ENCODE data around the gene MICU1. TPM values are rescaled to one million over a fixed set of nuclear protein-coding genes. Genes with fewer than 3 reads are reported as not detected.

Gene MICU1
- total and polyA plus RNA-seq, 10 of the 15 experiments (the other 5 are each of a cell fraction or from before 2014, with no cell fraction given), result 18.2 to 36.4 (median 22.2) TPM

- no peaks in the 10 kb centered on the region for H3K27me3 ChIP-seq (replicated peaks in 1 of 2; ENCODE audit: control insufficient read depth in 2 of 2, insufficient read depth in 2 of 2, low read length in 1 of 2)
- ATAC-seq, result no peak
- CTCF ChIA-PET, result interaction anchor here (1.0 to 1.4 kb wide), 2 partner anchors 263 to 445 kb away, joined by 3 to 4 read pairs; no protein-coding TSS in a partner anchor
- H3K4me1 ChIP-seq (ENCODE audit: control insufficient read depth, insufficient read depth, low read length), result no peaks in the 10 kb centered on the region
- SMC1A ChIA-PET (ENCODE audit: uncharacterized antibody, unreplicated experiment), result no interaction called here
- FAIRE-seq, result no peak
- no peak overlapping the region for H3K27ac ChIP-seq (ENCODE audit: control insufficient read depth, insufficient read depth)
- H3K9ac ChIP-seq (ENCODE audit: control insufficient read depth, insufficient read depth, low read length), result no peak overlapping the region
- no peak for TF ChIP-seq ZNF274 (IDR thresholded peaks at IDR 0.05; ENCODE audit: insufficient read depth, insufficient read length)
- no peak for TF ChIP-seq BMI1 (IDR thresholded peaks at IDR 0.05; ENCODE audit: borderline replicate concordance)
- TF ChIP-seq ATF7 (IDR thresholded peaks at IDR 0.05; ENCODE audit: low read depth), result no peak
- TF ChIP-seq HDAC2 (IDR thresholded peaks at IDR 0.05), result no peak
- no peak for TF ChIP-seq IRF4 (IDR thresholded peaks at IDR 0.05; ENCODE audit: low read depth, low read length)
- no peak for TF ChIP-seq WRNIP1 (IDR thresholded peaks at IDR 0.05; ENCODE audit: borderline replicate concordance, low read depth, low read length)
- TF ChIP-seq MLLT1 (IDR thresholded peaks at IDR 0.05), result no peak
- no peak for DNase-seq (ENCODE audit: low read depth, low spot score)
- intact Hi-C loops (cut with micrococcal nuclease; ENCODE audit: unreplicated experiment), result no loop called here
- H3K4me2 ChIP-seq (ENCODE audit: control insufficient read depth, insufficient read depth), result no peak overlapping the region
- H4K20me1 ChIP-seq (ENCODE audit: control insufficient read depth, insufficient read depth), result no peaks in the 10 kb centered on the region
- H3K9me3 ChIP-seq (replicated peaks; ENCODE audit: control insufficient read depth, insufficient read depth, low read length), result no peaks in the 10 kb centered on the region
- H2AFZ ChIP-seq (ENCODE audit: control insufficient read depth, low read depth, low read length), result no peak overlapping the region
- 95% methylated on average over 5 of the region's 5 CpGs for WGBS (ENCODE audit: insufficient coverage, insufficient replicate concordance, low lambda C conversion rate, missing lambda C conversion rate)
- RAD21 ChIA-PET (ENCODE audit: unreplicated experiment), result no interaction called here
- POLR2A ChIA-PET, result no interaction called here
- H3K36me3 ChIP-seq (ENCODE audit: control insufficient read depth in 2 of 2, insufficient read depth in 2 of 2, low read length in 1 of 2), result no peaks in the 10 kb centered on the region
- no TSS peak for BruUV-seq (replicated peaks)
- H3K4me3 ChIP-seq, result no peak overlapping the region
- no peaks in the 10 kb centered on the region for H3K79me2 ChIP-seq (ENCODE audit: control insufficient read depth, insufficient read depth, low read length)
- in situ Hi-C loops (cut with MboI), result no loop called here
These were observed 236.2 kb downstream of the MICU1 start for GRCh38 chr10:72389716-72390115.

- RAD21 ChIA-PET (ENCODE audit: unreplicated experiment), result no interaction called here
- Histone ChIP-seq H3K27me3 (replicated peaks in 1 of 2; ENCODE audit: control insufficient read depth in 2 of 2, insufficient read depth in 2 of 2, low read length in 1 of 2) (no peaks in the 10 kb centered on the region), H4K20me1 (ENCODE audit: control insufficient read depth, insufficient read depth) (no peaks in the 10 kb centered on the region), H3K36me3 (ENCODE audit: control insufficient read depth in 2 of 2, insufficient read depth in 2 of 2, low read length in 1 of 2) (no peaks in the 10 kb centered on the region), H3K4me1 (ENCODE audit: control insufficient read depth, insufficient read depth, low read length) (no peaks in the 10 kb centered on the region), H3K9ac (ENCODE audit: control insufficient read depth, insufficient read depth, low read length) (no peak overlapping the region), H3K4me2 (ENCODE audit: control insufficient read depth, insufficient read depth) (no peak overlapping the region), H3K79me2 (ENCODE audit: control insufficient read depth, insufficient read depth, low read length) (no peaks in the 10 kb centered on the region), H3K9me3 (replicated peaks; ENCODE audit: control insufficient read depth, insufficient read depth, low read length) (no peaks in the 10 kb centered on the region), H3K27ac (ENCODE audit: control insufficient read depth, insufficient read depth) (no peak overlapping the region), H3K4me3 (no peak overlapping the region), H2AFZ (ENCODE audit: control insufficient read depth, low read depth, low read length) (no peak overlapping the region)
- intact Hi-C loops (cut with micrococcal nuclease; ENCODE audit: unreplicated experiment) (no loop called here), in situ Hi-C loops (cut with MboI) (no loop called here)
- no TSS peak for BruUV-seq (replicated peaks)
- CTCF ChIA-PET, result interaction anchor here (1.0 to 1.4 kb wide), 3 partner anchors 12 to 445 kb away, joined by 3 to 4 read pairs (median 3); no protein-coding TSS in a partner anchor
- POLR2A ChIA-PET, result no interaction called here
- ATAC-seq, result no peak
- no peak for DNase-seq (ENCODE audit: low read depth, low spot score)
- WGBS (ENCODE audit: insufficient coverage, insufficient replicate concordance, low lambda C conversion rate, missing lambda C conversion rate), result 95% methylated on average over 1 of the region's 1 CpG
- SMC1A ChIA-PET (ENCODE audit: uncharacterized antibody, unreplicated experiment), result no interaction called here
- no peak for FAIRE-seq
- no peak for TF ChIP-seq MEF2B (IDR thresholded peaks at IDR 0.05; ENCODE audit: partially characterized antibody, poor library complexity, severe bottlenecking)
- TF ChIP-seq MXI1 (IDR thresholded peaks at IDR 0.05; ENCODE audit: low read depth, low read length), result no peak
- TF ChIP-seq HDAC6 (IDR thresholded peaks at IDR 0.05; ENCODE audit: unreplicated experiment), result no peak
- no peak for TF ChIP-seq FOS (IDR thresholded peaks at IDR 0.05; ENCODE audit: borderline replicate concordance, extremely low read depth, insufficient read length)
- TF ChIP-seq DPF2 (IDR thresholded peaks at IDR 0.05), result no peak
- no peak for TF ChIP-seq EP300 (IDR thresholded peaks at IDR 0.05; ENCODE audit: borderline replicate concordance in 1 of 2, control insufficient read depth in 1 of 2, low read depth in 2 of 2, low read length in 2 of 2)
- no peak for TF ChIP-seq RELA (IDR thresholded peaks at IDR 0.05; ENCODE audit: borderline replicate concordance, partially characterized antibody)
- no peak for TF ChIP-seq SMARCA5 (IDR thresholded peaks at IDR 0.05)
- no peak for TF ChIP-seq E4F1 (IDR thresholded peaks at IDR 0.05; ENCODE audit: borderline replicate concordance, partially characterized antibody)
These were observed 236.9 kb downstream of the MICU1 start for GRCh38 chr10:72389014-72389413.

All from GM12878 (cell line).